Sigmoid colon (tissue), 7 donors: ENCODE measurements around the gene SERINC5. TPM values are rescaled to one million over a fixed set of nuclear protein-coding genes. Genes with fewer than 3 reads are reported as not detected.

ENCODE experiments used
- DNase-seq: peaks from one replicate; pipeline ENCODE4 v3.0.0-alpha.2; 2019
- H3K27ac ChIP-seq, 4 donors: fragments of 200-600 bp; sonication (generic); one replicate each; pipeline ENCODE4 v1.5.1; 2016 to 2019; ENCODE audit warnings: mild to moderate bottlenecking in 1 of 4
- H3K27me3 ChIP-seq, 3 donors: fragments of 200-600 bp; sonication (generic); one replicate each; pipeline ENCODE4 v1.5.1; 2019; ENCODE audit warnings: mild to moderate bottlenecking in 1 of 3
- H3K36me3 ChIP-seq, 4 donors: fragments of 200-600 bp; sonication (generic); one replicate each; pipeline ENCODE4 v1.5.1; 2016 to 2019
- H3K4me1 ChIP-seq, 4 donors: fragments of 200-600 bp; sonication (generic); one replicate each; pipeline ENCODE4 v1.5.1; 2017 to 2019
- H3K4me3 ChIP-seq, 4 donors: fragments of 200-600 bp; sonication (generic); one replicate each; pipeline ENCODE4 v1.5.1; 2017 to 2019; ENCODE audit warnings: mild to moderate bottlenecking in 2 of 4, moderate library complexity in 1 of 4
- H3K9me3 ChIP-seq, 4 donors: fragments of 200-600 bp in 3 of 4; sonication (generic) in 3 of 4; one replicate each; pipeline versions ENCODE4 v1.5.1 to v1.6.1; 2013 to 2019
- CTCF ChIP-seq, 4 experiments: fragments of 450-650 bp in 3 of 4; fragments of 200-600 bp in 1 of 4; IDR thresholded peaks; one replicate each; pipeline ENCODE4 v1.5.1; 2016 to 2019; ENCODE audit warnings: antibody characterized with exemption in 4 of 4, mild to moderate bottlenecking in 3 of 4, moderate library complexity in 2 of 4
- EP300 ChIP-seq, 4 donors: sonication (generic); formaldehyde crosslinking; IDR thresholded peaks; one replicate each; pipeline ENCODE4 v1.6.1; 2017; ENCODE audit warnings: antibody characterized with exemption in 4 of 4
- POLR2A ChIP-seq, 2 donors: fragments of 450-650 bp; IDR thresholded peaks; one replicate each; pipeline ENCODE4 v1.6.1; 2016; ENCODE audit warnings: antibody characterized with exemption in 2 of 2, mild to moderate bottlenecking in 2 of 2, moderate library complexity in 2 of 2
- POLR2AphosphoS5 ChIP-seq, 4 donors: sonication (generic); formaldehyde crosslinking; IDR thresholded peaks; one replicate each; pipeline ENCODE4 v1.6.1; 2017; ENCODE audit warnings: antibody characterized with exemption in 4 of 4
- WGBS, 2 donors: extraction: QIAGEN DNeasy Blood & Tissue Kit; methylation state at CpG; one replicate each; pipeline ENCODE4 v1.1.7; 2013; 5-methylcytosine and 5-hydroxymethylcytosine counted together
- intact Hi-C: fragments of 100-400 bp; cut with DNase I; formaldehyde crosslinking; loops from one replicate; pipeline ENCODE4 v1.15.1; 2023
- polyA plus RNA-seq, 3 donors: library from polyadenylated mRNA; stranded (reverse); fragments of 200-250 nt; gene quantifications; one replicate each; pipeline ENCODE4 v1.2.3, GENCODE V29; 2013
- total RNA-seq, 4 donors: library from RNA; depleted of rRNA; stranded (reverse); fragments of >200 nt; gene quantifications; one replicate each; pipeline ENCODE4 v1.1.0, GENCODE V29; 2016
- donor health status: healthy with polysubstance abuse.
- donor health status: Bipolar disorder and iron deficiency.
- donor health status: healthy.

The SERINC5 gene
- total and polyA plus RNA-seq, 7 donors, result 3.6 to 25.9 (median 9.6) TPM

- Histone ChIP-seq H3K36me3 (no peaks in the 10 kb centered on the region), H3K27ac (peak overlapping the region in 3 of 4 donors; percentile 72 to 76 (median 75)), H3K4me1 (peaks cover 0 to 14% (median 7%) of the 10 kb centered on the region in 4 donors), H3K4me3 (peak overlapping the region in 2 of 4 donors; percentile 32 to 39), H3K9me3 (no peaks in the 10 kb centered on the region), H3K27me3 (no peaks in the 10 kb centered on the region)
- TF ChIP-seq EP300 (IDR thresholded peaks at IDR 0.05) (no peak), CTCF (IDR thresholded peaks at IDR 0.05) (no peak), POLR2A (IDR thresholded peaks at IDR 0.05) (no peak), POLR2AphosphoS5 (IDR thresholded peaks at IDR 0.05) (no peak)
- WGBS, 2 donors, result 95 to 96% methylated on average over 15 of the region's 15 CpGs
- DNase-seq, result no peak
- intact Hi-C loops, result loop anchor here (2.0 to 5.0 kb wide), 3 partner anchors 90 to 1060 kb away; partner anchors contain the start of gene MTX3
Observed at GRCh38 chr5:80082281-80082680, 173.6 kb downstream of the SERINC5 start.

- TF ChIP-seq POLR2A (IDR thresholded peaks at IDR 0.05) (no peak), CTCF (IDR thresholded peaks at IDR 0.05) (no peak), POLR2AphosphoS5 (IDR thresholded peaks at IDR 0.05) (no peak), EP300 (IDR thresholded peaks at IDR 0.05) (no peak)
- Histone ChIP-seq H3K4me1 (peaks cover 0 to 14% (median 7%) of the 10 kb centered on the region in 4 donors), H3K4me3 (no peak overlapping the region), H3K27me3 (no peaks in the 10 kb centered on the region), H3K36me3 (no peaks in the 10 kb centered on the region), H3K9me3 (no peaks in the 10 kb centered on the region), H3K27ac (no peak overlapping the region)
- WGBS, 2 donors, result 92 to 94% methylated on average over 4 of the region's 4 CpGs
- DNase-seq, result no peak
- intact Hi-C loops, result no loop called here
Observed at GRCh38 chr5:80078921-80079320, 176.9 kb downstream of the SERINC5 start.

GRCh38 chr5:80077051-80077714 is 178.7 kb downstream of the SERINC5 start:
- WGBS, 2 donors, result 84 to 87% methylated on average over 3 of the region's 3 CpGs
- Histone ChIP-seq H3K9me3 (no peaks in the 10 kb centered on the region), H3K27ac (no peak overlapping the region), H3K27me3 (no peaks in the 10 kb centered on the region), H3K4me1 (peaks cover 0 to 2% (median under 1%) of the 10 kb centered on the region in 4 donors), H3K4me3 (no peak overlapping the region), H3K36me3 (no peaks in the 10 kb centered on the region)
- DNase-seq, result no peak
- intact Hi-C loops, result no loop called here
- TF ChIP-seq POLR2AphosphoS5 (IDR thresholded peaks at IDR 0.05) (no peak), CTCF (IDR thresholded peaks at IDR 0.05) (no peak), POLR2A (IDR thresholded peaks at IDR 0.05) (no peak), EP300 (IDR thresholded peaks at IDR 0.05) (no peak)

GRCh38 chr5:80076131-80077050 is 179.5 kb downstream of the SERINC5 start:
- 94 to 95% methylated on average over 10 of the region's 10 CpGs for WGBS, 2 donors
- Histone ChIP-seq H3K4me1 (no peaks in the 10 kb centered on the region), H3K27ac (no peak overlapping the region), H3K9me3 (no peaks in the 10 kb centered on the region), H3K36me3 (no peaks in the 10 kb centered on the region), H3K27me3 (no peaks in the 10 kb centered on the region), H3K4me3 (no peak overlapping the region)
- TF ChIP-seq POLR2A (IDR thresholded peaks at IDR 0.05) (no peak), POLR2AphosphoS5 (IDR thresholded peaks at IDR 0.05) (no peak), CTCF (IDR thresholded peaks at IDR 0.05) (no peak)
- intact Hi-C loops, result no loop called here
- no peak for DNase-seq
